GM23338 (cell line): ENCODE data around the gene DNM2.

Experiments used
- CREB1 ChIP-seq: fragments of 250-450 bp; sonication (Bioruptor Pico); IDR thresholded peaks from 2 replicates; pipeline ENCODE4 v1.5.0; 2020; ENCODE audit warnings: low read depth, mild to moderate bottlenecking, moderate library complexity
- CTCF ChIP-seq, 2 experiments: fragments of 200-600 bp in 1 of 2; sonication (generic) in 1 of 2; conservative IDR thresholded peaks; 2 replicates each; pipeline versions ENCODE4 v1.5.1 to v1.6.1; 2016 to 2017; ENCODE audit warnings: antibody characterized with exemption in 2 of 2, low read depth in 2 of 2, mild to moderate bottlenecking in 2 of 2, moderate library complexity in 1 of 2
- ETS1 ChIP-seq: IDR thresholded peaks from 2 replicates; pipeline ENCODE4 v1.6.1; 2016; ENCODE audit warnings: antibody characterized with exemption
- EZH2 ChIP-seq: fragments of 200-600 bp; sonication (generic); IDR thresholded peaks from one replicate; pipeline ENCODE4 v1.8.0; 2017; ENCODE audit warnings: antibody characterized with exemption, mild to moderate bottlenecking, low read depth; ENCODE audit not compliant: unreplicated experiment
- EZH2phosphoT487 ChIP-seq: fragments of 200-600 bp; sonication (generic); IDR thresholded peaks from one replicate; pipeline ENCODE4 v1.8.1; 2018; ENCODE audit warnings: antibody characterized with exemption; ENCODE audit not compliant: unreplicated experiment
- JUNB ChIP-seq: IDR thresholded peaks from one replicate; pipeline ENCODE4 v1.6.1; 2016; ENCODE audit warnings: antibody characterized with exemption; ENCODE audit not compliant: unreplicated experiment
- NANOG ChIP-seq: IDR thresholded peaks from 2 replicates; pipeline ENCODE4 v1.6.1; 2016; ENCODE audit warnings: antibody characterized with exemption, borderline replicate concordance
- POLR2AphosphoS5 ChIP-seq: IDR thresholded peaks from 2 replicates; pipeline ENCODE4 v1.6.1; 2016; ENCODE audit warnings: antibody characterized with exemption, low read depth
- REST ChIP-seq: IDR thresholded peaks from one replicate; pipeline ENCODE4 v1.6.1; 2018; ENCODE audit warnings: antibody characterized with exemption; ENCODE audit not compliant: unreplicated experiment
- STAT1 ChIP-seq: IDR thresholded peaks from one replicate; pipeline ENCODE4 v1.6.1; 2016; ENCODE audit warnings: antibody characterized with exemption; ENCODE audit not compliant: unreplicated experiment
- ZNF114 ChIP-seq: fragments of 250-450 bp; sonication (Bioruptor Pico); IDR thresholded peaks from 2 replicates; pipeline ENCODE4 v1.5.0; 2020; ENCODE audit warnings: mild to moderate bottlenecking, moderate library complexity
- ZNF331 ChIP-seq: fragments of 250-450 bp; sonication (Bioruptor Pico); IDR thresholded peaks from 2 replicates; pipeline ENCODE4 v1.5.0; 2020; ENCODE audit warnings: low read depth, mild to moderate bottlenecking, moderate library complexity

DNA sequence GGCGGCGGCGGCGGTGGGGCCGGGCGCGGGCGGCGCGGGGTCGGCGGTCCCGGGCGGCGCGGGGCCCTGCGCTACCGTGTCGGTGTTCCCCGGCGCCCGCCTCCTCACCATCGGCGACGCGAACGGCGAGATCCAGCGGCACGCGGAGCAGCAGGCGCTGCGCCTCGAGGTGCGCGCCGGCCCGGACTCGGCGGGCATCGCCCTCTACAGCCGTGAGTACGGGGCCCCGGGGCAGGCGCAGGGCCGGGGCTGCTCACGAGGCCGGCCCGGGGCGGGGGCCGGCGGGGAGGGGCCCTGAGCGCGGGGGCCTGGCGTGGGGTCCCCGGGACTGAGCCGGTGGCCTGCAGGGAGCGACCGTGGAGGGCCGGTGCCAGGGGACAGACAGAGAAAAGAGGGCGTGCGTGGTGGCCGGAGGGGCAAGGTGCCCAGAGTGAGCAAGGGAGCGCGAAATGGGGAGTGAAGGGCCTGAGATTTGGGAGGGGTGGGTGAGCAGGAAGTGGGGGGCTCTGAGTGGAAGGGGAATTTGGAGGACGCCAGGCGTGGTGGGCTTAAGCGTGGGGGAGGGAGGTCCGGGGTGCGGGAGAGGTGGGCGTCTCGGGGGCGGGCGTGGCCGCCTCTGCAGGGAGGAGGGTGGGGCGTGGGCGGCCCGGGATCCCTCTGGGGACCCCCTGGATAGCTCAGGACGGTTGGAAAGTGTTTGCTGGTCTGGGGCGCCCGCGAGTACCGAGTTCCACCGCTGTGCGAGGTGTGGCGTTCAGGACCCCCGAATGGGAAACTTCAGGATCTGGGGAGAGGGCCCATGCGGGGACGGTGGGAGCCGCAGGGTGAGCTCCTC is 154.0 kb downstream of the DNM2 start:
- TF ChIP-seq JUNB, result no peak
- 0 out of 2 replicates have a peak, but pooled peaks have one; percentile 7 for TF ChIP-seq POLR2AphosphoS5
- 0 out of 4 replicates have a peak, but pooled peaks of 1 of the 2 experiments have one; percentile 18 for TF ChIP-seq CTCF (conservative IDR thresholded peaks at IDR 0.05; ENCODE audit: low read depth in 2 of 2)
- TF ChIP-seq ETS1, result no peak
- no peak for TF ChIP-seq EZH2
- no peak for TF ChIP-seq EZH2phosphoT487
- TF ChIP-seq ZNF331 (CRISPR knock-in tag), result no peak
- TF ChIP-seq STAT1, result no peak
- no peak for TF ChIP-seq REST
- TF ChIP-seq NANOG, result no peak
- TF ChIP-seq CREB1, result no peak
- TF ChIP-seq ZNF114 (CRISPR knock-in tag), result no peak
